Activated B cell treated with CpG ODN at 0.5 μM for 24 hours (primary cell): ENCODE results near the gene SCIN. TPM values are rescaled to one million over a fixed set of nuclear protein-coding genes. Genes with fewer than 3 reads are reported as not detected.
"Not testable (repeated sequence)": the region's sequence is repeated elsewhere in the genome, so short reads cannot be mapped to it uniquely, and the experiment has no call there.

Experiments used
- ATAC-seq: fragments of 200-7000 bp; cut with Tn5 transposase; one replicate; pipeline ENCODE4 v1.10.0; 2021; ENCODE audit warnings: low read depth, mild to moderate bottlenecking, moderate library complexity
- CTCF ChIA-PET: fragments of 350-600 bp; sonication (Branson Sonifier 250); formaldehyde crosslinking; loops from one replicate; lab custom pipeline; 2021; ENCODE audit warnings: antibody characterized with exemption; lab: Charles Lee
- POLR2A ChIA-PET: fragments of 350-600 bp; sonication (Branson Sonifier 250); formaldehyde crosslinking; loops from one replicate; lab custom pipeline; 2021; ENCODE audit warnings: antibody characterized with exemption; lab: Charles Lee
- DNase-seq: peaks from one replicate; pipeline ENCODE4 v3.0.0; 2022
- H3K27ac Mint-ChIP-seq: one replicate; pipeline ENCODE4 v1.8.0; 2020; ENCODE audit warnings: mixed read lengths
- H3K27me3 Mint-ChIP-seq: one replicate; pipeline ENCODE4 v1.8.0; 2021; ENCODE audit warnings: mixed read lengths
- H3K36me3 Mint-ChIP-seq: one replicate; pipeline ENCODE4 v1.8.0; 2021; ENCODE audit warnings: low read depth, mixed read lengths
- H3K4me1 Mint-ChIP-seq: one replicate; pipeline ENCODE4 v1.8.0; 2021; ENCODE audit warnings: mixed read lengths
- H3K4me3 Mint-ChIP-seq: one replicate; pipeline ENCODE4 v1.8.0; 2020; ENCODE audit warnings: mild to moderate bottlenecking, mixed read lengths
- H3K9me3 Mint-ChIP-seq: one replicate; pipeline ENCODE4 v1.8.0; 2020; ENCODE audit warnings: mixed read lengths
- CTCF ChIP-seq: fragments of 200-600 bp; IDR thresholded peaks from one replicate; pipeline ENCODE4 v1.8.0; 2022; ENCODE audit warnings: antibody characterized with exemption, mild to moderate bottlenecking
- intact Hi-C: fragments of 100-400 bp; cut with micrococcal nuclease; formaldehyde crosslinking; loops from one replicate; pipeline ENCODE4 v1.15.1; 2024
- total RNA-seq: library from RNA; stranded (reverse); gene quantifications from 2 replicates; pipeline ENCODE4 v1.2.3, GENCODE V29; 2022

Gene SCIN
- total RNA-seq = 0.05 TPM in 1 of 2 replicates, not detected in the other

- CTCF ChIA-PET = no interaction called here
- Mint-ChIP-seq H3K36me3 (no peaks in the 10 kb centered on the region), H3K4me3 (peak within 1 kb of the TSS; percentile 65), H3K27me3 (peaks cover 38% of the 10 kb centered on the region), H3K9me3 (no peaks in the 10 kb centered on the region), H3K4me1 (peaks cover 16% of the 10 kb centered on the region), H3K27ac (no peak within 1 kb of the TSS)
- POLR2A ChIA-PET = no interaction called here
- no peak for ATAC-seq
- no peak for DNase-seq
- intact Hi-C loops = no loop called here
- no peak for TF ChIP-seq CTCF
These were observed at the start of gene SCIN for GRCh38 chr7:12570534-12571461. Gene SCIN, plus strand, starts transcription at chr7:12570720. Its CDS starts 67 bp downstream, at chr7:12570787.

- TF ChIP-seq CTCF = peak; percentile 59
- CTCF ChIA-PET = interaction anchor here (0.8 to 3.3 kb wide), 14 partner anchors 9 to 1934 kb away, joined by 3 to 57 read pairs (median 4); partner anchors contain the start of gene ARL4A
- no peaks in the 10 kb centered on the region for H3K9me3 Mint-ChIP-seq
- no peaks in the 10 kb centered on the region for H3K36me3 Mint-ChIP-seq
- H3K27me3 Mint-ChIP-seq = peaks cover 6% of the 10 kb centered on the region
- no peak for ATAC-seq
- intact Hi-C loops = loop anchor here (1.0 to 5.0 kb wide), 5 partner anchors 97 to 1931 kb away; no protein-coding TSS in a partner anchor
- POLR2A ChIA-PET = no interaction called here
- no peak for DNase-seq
- no peak overlapping the region for H3K27ac Mint-ChIP-seq
- H3K4me3 Mint-ChIP-seq = no peak overlapping the region
- no peaks in the 10 kb centered on the region for H3K4me1 Mint-ChIP-seq
These were observed 45.6 kb upstream of the SCIN start for GRCh38 chr7:12524794-12525386.

GRCh38 chr7:12526693-12527092 is 43.8 kb upstream of the SCIN start:
- H3K36me3 Mint-ChIP-seq, POLR2A ChIA-PET, H3K9me3 Mint-ChIP-seq, intact Hi-C loops, H3K4me1 Mint-ChIP-seq, DNase-seq, ATAC-seq, H3K27ac Mint-ChIP-seq, H3K4me3 Mint-ChIP-seq, H3K27me3 Mint-ChIP-seq: not testable (repeated sequence)
- CTCF ChIA-PET = interaction anchor here (3.3 kb wide), 1 partner anchor 735 kb away, joined by 57 read pairs; no protein-coding TSS in a partner anchor

- ATAC-seq = not testable (repeated sequence)
These were observed 42.9 kb upstream of the SCIN start for GRCh38 chr7:12527670-12528069.

GRCh38 chr7:12529971-12530710 is 40.4 kb upstream of the SCIN start:
- no peaks in the 10 kb centered on the region for H3K27me3 Mint-ChIP-seq
- H3K4me1 Mint-ChIP-seq = no peaks in the 10 kb centered on the region
- intact Hi-C loops = no loop called here
- POLR2A ChIA-PET = no interaction called here
- no peaks in the 10 kb centered on the region for H3K36me3 Mint-ChIP-seq
- H3K9me3 Mint-ChIP-seq = no peaks in the 10 kb centered on the region
- TF ChIP-seq CTCF = no peak
- CTCF ChIA-PET = no interaction called here
- H3K4me3 Mint-ChIP-seq = no peak overlapping the region
- no peak for ATAC-seq
- DNase-seq = no peak
- H3K27ac Mint-ChIP-seq = no peak overlapping the region

More at GRCh38 chr7:12527670-12528069, 42.9 kb upstream of the SCIN start:
- H3K27ac Mint-ChIP-seq, H3K27me3 Mint-ChIP-seq, POLR2A ChIA-PET, intact Hi-C loops, H3K4me3 Mint-ChIP-seq, CTCF ChIA-PET, DNase-seq, H3K4me1 Mint-ChIP-seq, H3K36me3 Mint-ChIP-seq, H3K9me3 Mint-ChIP-seq: not testable (repeated sequence)
